ENCODE results near the gene ALCAM. TPM values are rescaled to one million over a fixed set of nuclear protein-coding genes. Genes with fewer than 3 reads are reported as not detected.

Gene ALCAM
- total and polyA plus RNA-seq, 2 donors (not counting 1 experiment from before 2014, with no cell fraction given), result 6.2 to 23.8 TPM

GRCh38 chr3:105582015-105582414 is 215.3 kb downstream of the ALCAM start:
- TF ChIP-seq CTCF (IDR thresholded peaks at IDR 0.05), result no peak
- no peak for TF ChIP-seq EZH2 (IDR thresholded peaks at IDR 0.05; ENCODE audit: borderline replicate concordance, insufficient read depth, low read depth, low read length, poor library complexity, severe bottlenecking)
- Histone ChIP-seq H3K9ac (ENCODE audit: low read length) (no peak overlapping the region), H4K20me1 (ENCODE audit: control insufficient read depth, insufficient read depth, low read length, poor library complexity, severe bottlenecking) (no peaks in the 10 kb centered on the region), H3K4me3 (ENCODE audit: control extremely low read depth in 1 of 5, extremely low read depth in 1 of 5, insufficient read depth in 1 of 5, low read depth in 2 of 5, low read length in 4 of 5) (no peak overlapping the region), H2AFZ (ENCODE audit: insufficient read depth, low read depth, low read length, poor library complexity, severe bottlenecking) (no peak overlapping the region), H3K36me3 (replicated peaks in 1 of 2; ENCODE audit: control extremely low read depth in 1 of 2, control insufficient read depth in 1 of 2, extremely low read depth in 1 of 2, insufficient read depth in 2 of 2, low read length in 1 of 2) (no peaks in the 10 kb centered on the region), H3K27ac (ENCODE audit: low read length in 2 of 2) (no peak overlapping the region), H3K4me1 (ENCODE audit: control insufficient read depth in 2 of 2, insufficient read depth in 2 of 2, low read length in 2 of 2) (no peaks in the 10 kb centered on the region), H3K9me3 (ENCODE audit: control extremely low read depth in 1 of 3, control insufficient read depth in 2 of 3, insufficient read depth in 1 of 3, low read length in 2 of 3) (no peaks in the 10 kb centered on the region), H3K27me3 (replicated peaks in 1 of 4; ENCODE audit: control extremely low read depth in 1 of 4, control insufficient read depth in 3 of 4, insufficient read depth in 4 of 4, low read length in 3 of 4) (no peaks in the 10 kb centered on the region), H3K79me2 (ENCODE audit: control insufficient read depth, insufficient read depth, low read length) (no peaks in the 10 kb centered on the region), H3K4me2 (replicated peaks; ENCODE audit: low read depth, low read length, poor library complexity, severe bottlenecking) (no peak overlapping the region)
- Mint-ChIP-seq H3K27me3 (peaks cover 4% of the 10 kb centered on the region), H3K4me1 (no peaks in the 10 kb centered on the region), H3K9me3 (ENCODE audit: insufficient read depth) (no peaks in the 10 kb centered on the region), H3K4me3 (no peak overlapping the region), H3K27ac (no peak overlapping the region)
- ChIA-PET CTCF (no interaction called here), POLR2A (no interaction called here)
- no peak for DNase-seq
- intact Hi-C loops (cut with micrococcal nuclease), result no loop called here
- 100% methylated on average over 1 of the region's 6 CpGs for WGBS (ENCODE audit: insufficient coverage)
- ATAC-seq (ENCODE audit: low read depth), result no peak

- H3K4me2 ChIP-seq (replicated peaks; ENCODE audit: low read depth, low read length, poor library complexity, severe bottlenecking), result no peak overlapping the region
- no peak for DNase-seq
- intact Hi-C loops (cut with micrococcal nuclease), result no loop called here
- Mint-ChIP-seq H3K4me1 (no peaks in the 10 kb centered on the region), H3K4me3 (no peak overlapping the region), H3K27me3 (peaks cover 4% of the 10 kb centered on the region), H3K9me3 (ENCODE audit: insufficient read depth) (no peaks in the 10 kb centered on the region), H3K27ac (no peak overlapping the region)
- no peaks in the 10 kb centered on the region for H3K27me3 ChIP-seq (replicated peaks in 1 of 4; ENCODE audit: control extremely low read depth in 1 of 4, control insufficient read depth in 3 of 4, insufficient read depth in 4 of 4, low read length in 3 of 4)
- no peak overlapping the region for H3K4me3 ChIP-seq (ENCODE audit: control extremely low read depth in 1 of 5, extremely low read depth in 1 of 5, insufficient read depth in 1 of 5, low read depth in 2 of 5, low read length in 4 of 5)
- no peaks in the 10 kb centered on the region for H3K36me3 ChIP-seq (replicated peaks in 1 of 2; ENCODE audit: control extremely low read depth in 1 of 2, control insufficient read depth in 1 of 2, extremely low read depth in 1 of 2, insufficient read depth in 2 of 2, low read length in 1 of 2)
- H3K4me1 ChIP-seq (ENCODE audit: control insufficient read depth in 2 of 2, insufficient read depth in 2 of 2, low read length in 2 of 2), result no peaks in the 10 kb centered on the region
- H3K27ac ChIP-seq (ENCODE audit: low read length in 2 of 2), result no peak overlapping the region
- no peak overlapping the region for H3K9ac ChIP-seq (ENCODE audit: low read length)
- H3K9me3 ChIP-seq (ENCODE audit: control extremely low read depth in 1 of 3, control insufficient read depth in 2 of 3, insufficient read depth in 1 of 3, low read length in 2 of 3), result no peaks in the 10 kb centered on the region
- TF ChIP-seq CTCF (IDR thresholded peaks at IDR 0.05) (no peak), EZH2 (IDR thresholded peaks at IDR 0.05; ENCODE audit: borderline replicate concordance, insufficient read depth, low read depth, low read length, poor library complexity, severe bottlenecking) (no peak)
- WGBS (ENCODE audit: insufficient coverage), result 73% methylated on average over 3 of the region's 3 CpGs
- POLR2A ChIA-PET, result no interaction called here
- H2AFZ ChIP-seq (ENCODE audit: insufficient read depth, low read depth, low read length, poor library complexity, severe bottlenecking), result no peak overlapping the region
- no peaks in the 10 kb centered on the region for H4K20me1 ChIP-seq (ENCODE audit: control insufficient read depth, insufficient read depth, low read length, poor library complexity, severe bottlenecking)
- ATAC-seq (ENCODE audit: low read depth), result no peak
- H3K79me2 ChIP-seq (ENCODE audit: control insufficient read depth, insufficient read depth, low read length), result no peaks in the 10 kb centered on the region
- CTCF ChIA-PET, result no interaction called here
Observed at GRCh38 chr3:105584003-105584790, 217.5 kb downstream of the ALCAM start.

All from B cell (primary cell).